ENCODE results near the gene ADAMTSL1.
"Not testable (repeated sequence)": the region's sequence is repeated elsewhere in the genome, so short reads cannot be mapped to it uniquely, and the experiment has no call there.

Gene ADAMTSL1

GRCh38 chr9:18920141-18921084 lies 446.5 kb downstream of the ADAMTSL1 start:
- no peak for DNase-seq

GRCh38 chr9:18921366-18922075 lies 447.6 kb downstream of the ADAMTSL1 start:
- no peak for DNase-seq

- DNase-seq: no peak
Measured at GRCh38 chr9:18922161-18922885, 448.4 kb downstream of the ADAMTSL1 start.

- DNase-seq: no peak
Measured at GRCh38 chr9:18923167-18923566, 449.2 kb downstream of the ADAMTSL1 start.

GRCh38 chr9:18923671-18924430 lies 449.9 kb downstream of the ADAMTSL1 start:
- DNase-seq: no peak

- DNase-seq: no peak
Measured at GRCh38 chr9:18925880-18926279, 451.9 kb downstream of the ADAMTSL1 start.

GRCh38 chr9:18926513-18926912 lies 452.6 kb downstream of the ADAMTSL1 start:
- no peak for DNase-seq

GRCh38 chr9:18928711-18929110 lies 454.8 kb downstream of the ADAMTSL1 start:
- DNase-seq: no peak

- not testable (repeated sequence) for DNase-seq
Measured at GRCh38 chr9:18930611-18931010, 456.7 kb downstream of the ADAMTSL1 start.

GRCh38 chr9:18935541-18935940 lies 461.6 kb downstream of the ADAMTSL1 start:
- no peak for DNase-seq

GRCh38 chr9:18936094-18936871 lies 462.3 kb downstream of the ADAMTSL1 start:
- DNase-seq: no peak

- no peak for DNase-seq
Measured at GRCh38 chr9:18939943-18940342, 466.0 kb downstream of the ADAMTSL1 start.

- DNase-seq: no peak
Measured at GRCh38 chr9:18941060-18941740, 467.2 kb downstream of the ADAMTSL1 start.

GRCh38 chr9:18942801-18943200 lies 468.8 kb downstream of the ADAMTSL1 start:
- no peak for DNase-seq

GRCh38 chr9:18947892-18948339 lies 474.0 kb downstream of the ADAMTSL1 start:
- DNase-seq: no peak

- no peak for DNase-seq
Measured at GRCh38 chr9:18951936-18952335, 478.0 kb downstream of the ADAMTSL1 start.

- DNase-seq: no peak
Measured at GRCh38 chr9:18955626-18956025, 481.7 kb downstream of the ADAMTSL1 start.

Measured in T-helper 9 cell (primary cell).